GM20431 (cell line): Measurements from ENCODE around the gene UGT1A6.

Experiments used
- in situ Hi-C: fragments of 300-500 bp; cut with MseI, MboI; formaldehyde crosslinking; loops from one replicate; pipeline ENCODE4 v1.15.0; 2020; ENCODE audit warnings: low sequenced_read_pairs; ENCODE audit not compliant: unreplicated experiment

Gene UGT1A6

DNA sequence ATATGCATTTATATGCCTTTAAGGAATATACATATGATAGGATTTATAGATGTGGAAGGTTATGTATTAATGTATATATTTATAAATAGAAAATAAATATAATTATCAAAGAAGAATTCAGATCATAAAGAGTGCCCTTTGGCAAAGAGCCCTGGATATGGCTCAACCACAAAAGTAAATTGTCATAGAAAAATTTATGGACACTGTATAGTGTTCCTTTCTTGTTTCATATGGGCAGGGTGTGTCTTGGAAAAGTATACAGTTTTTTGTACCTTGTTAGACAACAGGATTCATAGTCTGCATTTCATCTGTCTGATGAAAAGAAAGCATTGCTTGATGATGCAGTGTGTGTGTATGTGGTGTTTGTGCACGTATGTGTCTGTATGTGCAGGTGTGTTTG is 8.1 kb upstream of the UGT1A6 start:
- in situ Hi-C loops: no loop called here

DNA sequence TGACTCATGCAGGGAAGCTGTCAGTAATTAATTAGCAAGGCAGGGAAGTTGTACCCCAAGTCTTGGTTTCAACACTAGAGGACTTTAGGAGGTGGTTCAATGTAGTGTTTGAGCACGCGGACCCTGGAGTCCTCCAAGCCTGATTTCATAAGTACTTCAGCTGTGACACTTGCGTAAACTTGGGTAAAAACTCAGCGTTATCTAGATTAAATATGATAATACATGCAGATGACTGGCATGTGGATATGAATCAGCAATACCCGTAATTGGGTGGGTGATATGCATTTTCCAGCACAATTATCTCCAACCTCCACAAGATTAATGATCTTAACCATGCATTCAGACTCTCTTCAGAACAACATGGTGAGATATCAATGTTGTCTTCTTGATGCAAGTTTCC is 5.8 kb upstream of the UGT1A6 start:
- in situ Hi-C loops: no loop called here

DNA sequence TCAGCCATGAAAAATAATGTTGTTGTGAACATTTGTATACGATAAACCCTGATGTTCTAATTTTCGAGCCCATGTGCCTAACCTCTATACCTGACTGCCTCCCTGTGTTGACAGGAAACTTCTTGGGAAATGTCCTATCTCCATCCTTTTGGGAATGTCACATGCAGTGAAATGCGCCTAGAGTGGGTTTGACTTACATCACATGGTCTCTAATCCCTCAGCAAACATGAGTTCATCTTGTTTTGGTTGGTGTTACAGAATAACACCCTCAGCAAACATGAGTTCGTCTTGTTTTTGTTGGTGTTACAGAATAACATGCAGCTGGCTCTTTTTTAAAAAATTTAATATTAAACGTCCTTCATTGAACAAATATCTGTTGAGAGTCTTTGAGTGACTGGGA is 4.3 kb upstream of the UGT1A6 start:
- in situ Hi-C loops: no loop called here

DNA sequence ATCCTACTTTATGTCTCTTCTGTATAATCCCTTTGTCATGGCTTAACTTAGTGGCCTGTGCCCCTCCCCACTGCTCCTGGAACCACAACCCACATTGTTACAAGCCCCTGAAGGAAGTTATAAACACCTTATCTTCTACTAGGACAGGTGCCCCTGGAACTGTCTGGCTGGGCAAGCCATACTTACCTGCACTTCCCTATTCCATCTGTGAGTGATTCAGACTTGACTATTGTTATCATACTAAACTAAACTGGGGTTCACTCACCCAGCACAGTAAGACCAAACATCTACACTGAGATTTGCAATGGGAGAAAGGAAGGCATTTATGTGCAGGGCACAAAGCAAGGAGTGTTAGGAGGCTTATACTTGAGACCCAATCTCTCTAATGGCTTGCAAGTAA is 3.7 kb upstream of the UGT1A6 start:
- in situ Hi-C loops: no loop called here

DNA sequence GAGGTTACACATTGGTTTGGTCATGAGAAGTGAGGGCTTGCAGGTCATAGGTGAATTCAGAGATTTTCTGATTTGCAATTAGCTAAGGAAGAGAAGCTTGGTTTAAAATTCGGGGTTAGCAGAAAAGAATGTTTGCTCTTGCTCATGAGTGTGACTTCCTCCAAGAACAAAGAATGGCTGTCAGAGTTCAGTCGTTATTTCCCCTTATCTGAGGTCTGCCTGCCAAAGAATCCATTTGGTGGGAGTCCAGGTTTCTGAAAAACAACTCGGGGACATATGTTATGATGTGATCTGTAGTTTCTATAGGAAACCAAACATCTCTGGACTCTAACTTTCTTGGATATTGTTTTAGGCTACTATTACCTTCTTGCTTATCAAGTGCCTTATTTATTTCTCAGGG is 3.2 kb upstream of the UGT1A6 start:
- in situ Hi-C loops: no loop called here

DNA sequence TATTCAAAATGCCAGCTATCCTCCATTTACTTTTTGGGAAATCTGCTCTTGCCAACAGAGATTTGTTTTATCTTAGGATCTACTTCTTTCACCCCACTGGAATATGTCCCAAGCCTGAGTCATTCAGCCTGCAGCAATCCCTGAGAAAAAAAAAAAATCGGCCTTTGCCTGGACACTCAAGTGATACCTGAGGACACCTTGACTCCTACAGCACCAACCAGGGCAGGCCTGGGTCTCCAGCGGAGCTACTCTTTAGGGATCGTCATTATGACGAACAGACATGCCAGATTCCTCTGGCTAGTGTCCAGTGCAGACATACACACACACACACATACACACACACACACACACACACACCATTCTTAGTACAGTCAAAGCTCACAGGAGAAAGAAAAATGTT is 2.2 kb upstream of the UGT1A6 start:
- in situ Hi-C loops: no loop called here

DNA sequence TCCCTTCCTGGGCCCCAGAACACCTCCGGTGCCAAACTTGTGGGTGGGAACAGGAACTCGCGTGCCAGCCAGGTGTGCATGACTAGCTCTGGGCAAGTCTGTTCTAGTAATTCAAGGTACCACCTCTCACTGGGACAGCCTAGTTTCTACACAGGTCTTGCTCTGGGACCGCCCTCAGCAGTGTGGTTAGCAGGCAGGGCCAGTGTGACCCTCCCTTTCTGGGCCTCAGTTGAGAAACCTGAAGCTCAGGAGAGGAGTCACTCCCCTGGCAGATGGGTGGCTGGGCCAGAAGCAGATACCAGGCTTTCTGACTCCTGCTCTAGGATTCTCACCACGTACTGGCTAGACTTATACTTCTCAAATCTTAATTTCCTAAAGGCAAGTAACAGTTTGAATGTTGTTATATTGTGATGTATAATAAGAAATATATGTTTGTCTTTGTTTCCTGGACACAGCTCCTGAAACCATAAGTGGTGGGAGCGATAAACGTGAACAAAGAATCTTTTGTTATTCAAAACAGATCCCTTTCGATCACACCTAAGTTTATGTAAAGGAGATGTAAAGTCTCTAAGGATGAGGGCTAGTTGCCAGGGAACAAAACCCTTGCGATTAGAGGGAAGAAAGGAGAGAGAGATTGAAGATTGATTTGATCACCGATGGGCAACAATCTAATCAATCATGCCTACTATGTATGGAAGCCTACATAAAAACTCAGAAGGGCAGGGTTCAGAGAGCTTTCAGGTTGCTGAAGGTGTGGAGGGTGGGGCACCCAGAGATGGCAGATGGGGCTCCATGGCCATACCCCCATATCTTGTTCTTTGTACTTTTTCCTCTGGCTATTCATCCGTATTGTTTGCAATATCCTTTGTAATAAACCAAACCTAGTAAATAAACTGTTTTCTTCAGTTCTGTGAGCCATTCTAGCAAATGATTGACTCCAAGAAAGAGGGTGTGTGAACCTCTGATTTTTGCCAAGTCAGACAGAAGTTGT is 952 bp upstream of the UGT1A6 start:
- in situ Hi-C loops: no loop called here

DNA sequence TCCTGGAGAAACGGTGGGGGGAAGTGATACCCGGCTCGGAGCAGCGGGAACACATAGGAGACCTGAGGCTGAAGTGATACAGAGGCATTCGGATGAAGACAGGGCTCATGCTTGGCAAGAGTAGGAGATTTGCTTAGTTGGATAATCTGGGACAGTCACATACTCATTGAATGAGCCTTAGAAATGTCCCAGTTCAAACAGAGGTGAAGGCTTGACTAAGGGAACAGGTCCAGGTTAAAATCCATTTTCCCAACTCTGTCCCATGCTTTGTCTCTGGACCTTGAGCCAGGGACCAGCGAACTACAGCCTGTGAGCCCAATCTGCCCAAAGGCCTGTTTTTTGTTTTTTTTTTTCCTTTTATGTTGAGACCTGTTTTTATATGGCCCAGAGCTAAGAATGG is 1.3 kb downstream of the UGT1A6 start:
- in situ Hi-C loops: no loop called here

DNA sequence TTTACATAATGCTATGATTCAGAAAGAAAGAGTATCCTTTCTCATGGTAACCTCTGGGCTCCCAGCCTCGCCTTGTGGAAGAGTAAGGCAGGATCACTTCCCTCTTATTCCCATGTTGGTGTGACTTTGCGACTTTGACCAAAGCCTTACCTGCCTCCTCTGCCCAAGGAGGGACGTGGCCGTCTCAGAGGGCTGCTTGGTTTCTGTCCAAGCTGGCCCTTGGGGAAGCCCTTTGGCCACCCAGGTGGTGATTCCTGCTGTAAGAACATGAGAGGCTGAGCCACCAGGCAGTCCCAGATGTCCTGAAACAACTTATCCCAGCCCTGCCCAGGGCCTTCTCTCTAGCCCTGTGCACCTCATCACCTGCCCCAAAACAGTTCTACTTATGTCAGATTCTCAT is 6.0 kb downstream of the UGT1A6 start:
- in situ Hi-C loops: no loop called here

DNA sequence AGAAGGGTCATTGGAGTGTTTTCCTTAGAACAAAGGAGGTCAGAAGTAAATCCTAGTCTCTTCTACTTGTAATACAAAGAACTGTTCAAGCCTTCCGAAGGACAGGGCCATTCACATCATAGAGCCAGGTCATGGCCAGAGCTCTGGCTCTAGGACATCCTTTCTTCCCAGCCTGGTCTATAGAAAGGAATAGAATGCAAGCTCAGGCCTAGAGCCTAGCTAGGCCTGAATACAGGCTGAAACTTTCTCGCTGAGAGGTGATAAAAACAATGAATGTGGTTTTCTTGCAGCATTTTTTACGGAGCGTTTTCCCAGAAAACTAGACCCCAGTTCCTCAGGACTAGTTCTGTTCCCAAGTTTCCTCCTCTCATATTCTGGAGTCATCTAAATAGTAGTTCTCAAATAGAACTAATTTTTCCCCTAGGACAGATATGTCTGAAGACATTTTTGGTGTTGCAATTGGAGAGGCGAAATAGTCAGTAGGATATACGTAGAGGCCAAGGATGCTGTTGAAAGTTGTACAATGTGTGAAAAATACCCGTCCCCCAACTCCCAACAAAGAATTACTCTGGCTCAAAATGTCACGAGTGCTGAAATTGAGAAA is 6.8 kb downstream of the UGT1A6 start:
- in situ Hi-C loops: loop anchor here (25.0 kb wide), 1 partner anchor 237 kb away; no protein-coding TSS in a partner anchor

DNA sequence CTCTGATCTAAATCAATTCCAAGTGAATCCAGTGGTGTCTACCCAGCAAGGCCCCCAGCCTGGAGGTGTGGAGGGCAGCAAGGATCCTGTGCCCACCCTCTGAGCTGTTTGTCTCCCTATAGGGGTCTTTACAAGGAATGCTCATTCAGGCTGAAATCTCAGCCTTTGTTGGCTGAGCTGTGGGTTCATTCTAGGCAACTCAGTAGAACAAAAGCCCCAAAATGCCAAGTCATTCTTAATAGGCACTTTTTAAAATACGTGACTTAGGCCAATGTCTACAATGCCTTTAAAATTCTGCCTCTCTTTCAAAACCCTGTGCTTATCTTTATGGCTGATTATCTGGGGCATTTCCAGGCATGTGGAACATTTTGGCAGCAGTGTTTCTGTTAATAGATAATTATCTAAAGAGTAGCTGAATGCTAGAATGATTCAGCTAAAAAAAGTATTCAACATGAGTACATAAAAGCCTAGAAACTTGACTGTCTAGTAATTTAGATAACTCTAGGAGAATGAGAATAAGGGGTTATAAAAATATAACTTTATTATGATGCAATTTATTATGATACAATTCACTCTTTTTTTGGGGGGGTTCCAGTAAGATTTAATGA is 7.4 kb downstream of the UGT1A6 start:
- in situ Hi-C loops: loop anchor here (25.0 kb wide), 1 partner anchor 238 kb away; no protein-coding TSS in a partner anchor

DNA sequence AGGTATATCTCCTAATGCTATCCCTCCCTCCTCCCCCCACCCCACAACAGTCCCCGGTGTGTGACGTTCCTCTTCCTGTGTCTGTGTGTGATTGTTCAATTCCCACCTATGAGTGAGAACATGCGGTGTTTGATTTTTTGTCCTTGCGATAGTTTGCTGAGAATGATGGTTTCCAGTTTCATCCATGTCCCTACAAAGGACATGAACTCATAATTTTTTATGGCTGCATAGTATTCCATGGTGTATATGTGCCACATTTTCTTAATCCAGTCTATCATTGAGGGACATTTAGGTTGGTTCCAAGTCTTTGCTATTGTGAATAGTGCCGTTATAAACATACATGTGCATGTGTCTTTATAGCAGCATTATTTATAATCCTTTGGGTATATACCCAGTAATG is 8.2 kb downstream of the UGT1A6 start:
- in situ Hi-C loops: loop anchor here (25.0 kb wide), 1 partner anchor 239 kb away; no protein-coding TSS in a partner anchor

DNA sequence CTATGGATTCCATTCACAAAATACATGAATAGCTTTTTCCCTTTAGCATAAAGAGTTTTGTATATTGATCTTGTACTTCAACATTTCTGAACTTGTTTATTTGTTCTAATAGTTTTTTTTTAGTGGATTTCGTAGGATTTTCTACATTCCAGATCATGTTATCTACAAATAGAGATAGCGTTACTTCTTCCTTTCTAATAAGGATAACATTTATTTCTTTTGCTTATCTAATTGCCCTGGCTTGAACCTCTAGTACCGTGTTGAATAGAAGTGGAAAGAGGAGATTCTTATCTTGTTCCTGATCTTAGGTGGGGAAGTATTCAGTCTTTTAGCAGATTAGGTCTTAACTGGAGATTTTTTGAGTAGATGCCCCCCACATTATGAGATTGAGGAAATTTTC is 9.5 kb downstream of the UGT1A6 start:
- in situ Hi-C loops: loop anchor here (25.0 kb wide), 1 partner anchor 240 kb away; no protein-coding TSS in a partner anchor

DNA sequence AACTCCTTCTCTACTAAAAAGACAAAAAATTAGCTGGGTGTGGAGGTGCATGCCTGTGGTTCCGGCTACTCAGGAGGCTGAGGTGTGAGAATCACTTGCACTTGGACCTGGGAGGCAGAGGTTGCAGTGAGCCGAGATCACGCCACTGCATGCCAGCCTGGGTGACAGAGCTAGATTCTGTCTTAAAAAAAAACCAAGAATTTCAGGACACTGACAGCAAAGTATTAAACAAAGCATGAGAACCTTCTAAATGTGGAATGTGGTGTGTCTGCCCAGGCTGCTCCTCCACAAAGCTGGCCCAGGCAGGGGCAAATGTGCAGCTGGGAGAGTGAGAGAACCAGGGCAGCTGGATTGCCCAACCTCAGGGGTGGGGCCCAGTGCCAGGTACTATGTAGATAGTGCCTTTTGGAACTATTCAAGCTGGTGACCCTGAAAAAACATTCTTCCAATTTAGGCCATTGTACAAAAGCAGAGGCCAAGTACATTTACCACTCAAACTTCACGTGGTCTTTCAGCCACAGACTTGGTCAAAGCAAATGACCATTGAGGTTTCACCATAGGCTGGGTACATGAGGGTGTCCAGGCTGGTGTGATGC is 13.3 kb downstream of the UGT1A6 start:
- in situ Hi-C loops: loop anchor here (25.0 kb wide), 1 partner anchor 244 kb away; no protein-coding TSS in a partner anchor

DNA sequence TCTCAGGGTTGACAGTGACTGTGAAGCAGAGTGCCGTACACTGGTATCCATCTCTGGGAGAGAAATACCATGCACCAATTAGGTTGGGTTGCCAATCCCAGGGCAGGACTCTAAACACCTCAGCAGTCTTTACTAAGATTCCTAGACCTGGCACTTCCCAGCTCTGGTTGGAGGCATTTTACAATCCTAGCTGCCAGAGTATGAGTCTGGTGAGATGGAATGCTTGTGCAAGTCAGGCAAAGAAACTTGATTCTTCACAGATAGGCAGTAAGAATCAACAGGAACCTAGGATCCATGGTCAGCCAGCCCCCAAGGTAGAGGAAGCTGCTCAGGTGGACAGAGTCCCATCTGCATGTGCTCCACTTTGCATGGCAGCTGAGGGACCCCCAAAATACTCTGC is 14.0 kb downstream of the UGT1A6 start:
- in situ Hi-C loops: loop anchor here (25.0 kb wide), 1 partner anchor 244 kb away; no protein-coding TSS in a partner anchor

DNA sequence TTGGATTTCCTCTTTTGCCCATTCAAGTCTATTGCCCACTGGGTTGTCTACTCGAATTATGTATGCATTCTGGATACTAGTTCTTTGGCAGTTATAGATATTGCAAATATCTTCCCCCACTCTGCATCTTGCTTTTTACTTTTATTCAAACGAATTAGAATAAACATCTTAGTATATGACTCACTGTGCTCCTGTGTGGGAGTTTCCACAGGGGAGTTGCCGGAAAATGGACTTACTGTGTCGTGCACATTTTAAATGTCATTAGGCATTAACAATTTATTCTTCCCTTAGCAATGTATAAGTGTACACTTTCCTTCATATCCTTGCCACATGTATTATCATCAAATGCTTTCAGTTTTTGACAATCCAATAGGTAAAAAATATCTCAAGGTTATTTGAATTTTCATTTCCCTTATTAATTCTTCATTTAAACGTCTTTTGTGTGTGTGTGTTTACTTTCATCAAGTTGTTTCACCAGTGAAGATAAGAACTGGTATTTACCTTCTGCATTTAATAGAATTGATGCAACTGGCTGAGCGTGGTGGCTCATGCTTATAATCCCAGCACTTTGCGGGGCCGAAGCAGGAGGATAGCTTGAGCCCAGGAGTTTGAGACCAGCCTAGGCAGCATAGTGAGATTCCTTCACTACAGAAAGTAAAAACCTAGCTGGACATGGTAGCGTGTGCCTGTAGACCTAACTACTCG is 15.4 kb downstream of the UGT1A6 start:
- in situ Hi-C loops: loop anchor here (25.0 kb wide), 1 partner anchor 246 kb away; no protein-coding TSS in a partner anchor

DNA sequence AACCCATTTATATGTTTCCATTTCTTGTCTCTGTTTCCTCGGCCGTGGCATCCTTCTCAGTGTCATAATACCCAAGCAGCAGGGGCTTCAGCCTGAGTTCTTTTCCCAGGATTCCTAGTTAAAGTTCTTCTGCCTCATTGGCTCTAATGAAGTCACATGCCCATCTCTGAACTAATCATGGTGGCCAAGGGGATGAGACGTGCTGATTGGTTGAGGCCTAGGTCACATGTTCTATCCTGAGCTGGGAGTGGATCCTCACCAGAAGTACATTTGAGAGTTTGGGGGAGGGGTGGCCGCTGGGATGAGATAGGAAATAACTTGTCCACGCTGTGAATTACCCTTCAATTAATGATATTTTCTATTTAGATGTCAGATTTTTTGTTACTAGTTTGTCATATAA is 16.3 kb downstream of the UGT1A6 start:
- in situ Hi-C loops: loop anchor here (25.0 kb wide), 1 partner anchor 247 kb away; no protein-coding TSS in a partner anchor

DNA sequence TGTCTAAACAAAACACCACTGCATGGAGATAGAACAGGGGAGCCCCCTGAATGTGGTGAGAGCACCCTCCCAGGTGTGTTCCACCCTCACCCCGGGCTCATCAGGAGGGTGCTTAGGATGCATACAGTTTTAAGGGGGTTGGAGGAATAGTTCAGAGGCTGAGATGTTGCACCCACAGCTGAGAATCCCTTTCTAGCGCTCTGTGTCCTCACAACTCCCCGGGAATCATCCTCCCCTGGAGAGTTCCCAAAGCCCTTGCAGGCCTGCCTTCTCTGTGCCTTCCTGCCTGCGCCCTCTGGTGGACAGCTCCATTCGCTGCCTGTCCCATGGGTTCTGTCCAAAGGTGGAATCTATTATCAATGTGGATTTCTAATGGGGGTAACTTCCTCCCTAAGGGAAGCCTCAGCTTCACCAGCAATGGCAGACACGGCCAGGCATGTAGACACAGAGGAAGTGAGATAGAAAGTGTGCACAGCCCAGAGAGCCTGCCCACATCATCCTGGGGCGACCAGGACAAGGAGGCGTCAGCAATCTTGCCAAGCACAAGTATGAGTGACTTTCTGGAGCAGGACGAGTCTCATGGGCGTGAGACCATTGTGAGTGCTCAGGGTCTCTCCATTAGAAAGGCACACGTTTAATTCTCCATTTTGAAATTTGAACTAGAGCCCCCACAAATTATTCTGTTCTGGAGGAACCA is 18.8 kb downstream of the UGT1A6 start:
- in situ Hi-C loops: loop anchor here (25.0 kb wide), 1 partner anchor 249 kb away; no protein-coding TSS in a partner anchor
